Heart left ventricle (tissue), 16 donors: ENCODE results near the gene KANSL3. TPM values are rescaled to one million over a fixed set of nuclear protein-coding genes. Genes with fewer than 3 reads are reported as not detected.

Experiments
- ATAC-seq, 4 donors: fragments of 200-7000 bp; cut with Tn5 transposase; one replicate each; pipeline ENCODE4 v1.9.1; 2020 to 2022; ENCODE audit warnings: moderate library complexity in 4 of 4, mild to moderate bottlenecking in 3 of 4, moderate number of reproducible peaks in 1 of 4
- DNase-seq, 5 donors: peaks; one replicate each; pipeline ENCODE4 v3.0.0-alpha.2; 2020
- H3K27ac ChIP-seq, 12 donors: fragments of 200-600 bp; sonication (generic) in 4 of 12; one replicate each; pipeline versions ENCODE4 v1.5.0 to v1.8.0; 2016 to 2022; ENCODE audit warnings: mild to moderate bottlenecking in 2 of 12
- H3K27me3 ChIP-seq, 9 donors: fragments of 200-600 bp; sonication (generic) in 2 of 9; one replicate each; pipeline versions ENCODE4 v1.5.1 to v1.8.0; 2016 to 2022; ENCODE audit warnings: mild to moderate bottlenecking in 3 of 9
- H3K36me3 ChIP-seq, 9 donors: fragments of 200-600 bp; sonication (generic) in 2 of 9; one replicate each; pipeline versions ENCODE4 v1.5.0 to v1.8.0; 2018 to 2022; ENCODE audit warnings: mild to moderate bottlenecking in 2 of 9
- H3K4me1 ChIP-seq, 12 donors: fragments of 200-600 bp; sonication (generic) in 4 of 12; one replicate each; pipeline versions ENCODE4 v1.5.0 to v1.8.0; 2016 to 2022; ENCODE audit warnings: mild to moderate bottlenecking in 3 of 12
- H3K4me3 ChIP-seq, 12 donors: fragments of 200-600 bp; sonication (generic) in 4 of 12; one replicate each; pipeline versions ENCODE4 v1.5.0 to v1.8.0; 2017 to 2022; ENCODE audit warnings: mild to moderate bottlenecking in 9 of 12, moderate library complexity in 4 of 12
- H3K9me3 ChIP-seq, 12 donors: fragments of 200-600 bp; sonication (generic) in 4 of 12; one replicate each; pipeline versions ENCODE4 v1.5.0 to v1.8.0; 2016 to 2022; ENCODE audit warnings: mild to moderate bottlenecking in 1 of 12
- POLR2A ChIP-seq, 2 donors: fragments of 450-650 bp; IDR thresholded peaks; one replicate each; pipeline ENCODE4 v1.6.1; 2017; ENCODE audit warnings: antibody characterized with exemption in 2 of 2, mild to moderate bottlenecking in 2 of 2, moderate library complexity in 2 of 2
- WGBS, 4 donors: extraction: QIAGEN DNeasy Blood & Tissue Kit in 2 of 4; methylation state at CpG; one replicate each; pipeline versions ENCODE4 v1.1.5 to v1.1.7; 2013 to 2018; 5-methylcytosine and 5-hydroxymethylcytosine counted together
- intact Hi-C, 10 donors: fragments of 100-400 bp; cut with DNase I; formaldehyde crosslinking; loops; one replicate each; pipeline versions ENCODE4 v1.11.1 to v1.14.2; 2022
- polyA plus RNA-seq, 2 donors: library from polyadenylated mRNA; stranded (reverse); fragments of 200-250 nt; gene quantifications; one replicate each; pipeline ENCODE4 v1.2.3, GENCODE V29; 2013
- total RNA-seq, 9 donors: library from RNA; depleted of rRNA in 2 of 9; stranded (reverse); fragments of >200 nt in 2 of 9; fragmentation: NEBNext Ultra II Directional in 3 of 9; extraction: Animal tissue kit (Norgen Biotek cat#: 25700) in 3 of 9; gene quantifications; one replicate each; pipeline versions ENCODE4 v1.1.0 to v1.2.4, GENCODE V29; 2016 to 2023
- TF ChIP-seq, protein P1 (sequence below), 12 donors: fragments of 200-600 bp; sonication (generic) in 4 of 12; IDR thresholded peaks; one replicate each; pipeline versions ENCODE4 v1.5.0 to v1.8.0; 2018 to 2022; ENCODE audit warnings: antibody characterized with exemption in 12 of 12, mild to moderate bottlenecking in 5 of 12
- donor health status: ischemic (EF 13 %, LVEDD 7.1; RV severe dilation, severe dysfunction).
- donor health status: healthy with polysubstance abuse.
- donor health status: DM: no; HTN: yes; CAD: no.
- donor health status: DM: no; HTN: no; CAD: no.
- donor health status: ischemic (EF 25% LVEDD 6.9; RV normal size, moderate dysfunction).
- donor health status: ischemic (EF 25% LVEDD 5.7; RV mildly dilated, moderate dysfunction).
- donor health status: healthy.
- donor health status: DM: yes; HTN: yes; CAD: no.
- donor health status: ischemic (EF 35%, LVEDD 5.7; RV mildly dilated, moderate dysfunction).
- donor health status: nonischemic (EF 11% LVEDD 7.7; RV severe dilation, severe dysfunction).
- donor health status: DM: yes; HTN: yes; CAD: no.
- donor health status: PGD.
- donor health status: ischemic (EF 29% LVEDD 5.4; RV normal size, mild dysfunction).
- donor health status: nonischemic (EF 23%, LVEDD 6.1; RV moderate dilation, normal function).

KANSL3 gene
- total and polyA plus RNA-seq, 11 donors: 13.8 to 38.0 (median 30.3) TPM

DNA sequence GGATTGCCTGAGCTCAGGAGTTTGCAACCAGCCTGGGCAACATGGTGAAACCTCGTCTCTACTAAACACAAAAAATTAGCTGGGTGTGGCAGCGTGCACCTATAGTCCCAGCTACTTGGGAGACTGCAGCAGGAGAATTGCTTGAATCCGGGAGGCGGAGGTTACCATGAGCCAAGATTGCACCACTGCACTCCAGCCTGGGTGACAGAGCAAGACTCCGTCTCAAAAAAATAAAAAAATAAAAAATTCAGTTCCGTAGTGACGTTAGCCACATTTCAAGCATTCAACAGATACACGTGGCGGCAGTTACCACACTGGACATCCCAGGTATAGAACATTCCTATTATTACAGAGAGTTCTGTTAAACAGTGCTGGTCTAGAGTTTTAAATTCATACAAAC is 4.5 kb downstream of the KANSL3 start:
- Histone ChIP-seq H3K9me3 (no peaks in the 10 kb centered on the region), H3K27ac (no peak overlapping the region), H3K4me1 (peaks cover 0 to 61% (median 46%) of the 10 kb centered on the region in 12 donors), H3K4me3 (no peak overlapping the region), H3K36me3 (peaks cover 0 to 67% (median 57%) of the 10 kb centered on the region in 9 donors), H3K27me3 (no peaks in the 10 kb centered on the region)
- no peak for DNase-seq
- ATAC-seq: no peak
- TF ChIP-seq, protein P1, sequence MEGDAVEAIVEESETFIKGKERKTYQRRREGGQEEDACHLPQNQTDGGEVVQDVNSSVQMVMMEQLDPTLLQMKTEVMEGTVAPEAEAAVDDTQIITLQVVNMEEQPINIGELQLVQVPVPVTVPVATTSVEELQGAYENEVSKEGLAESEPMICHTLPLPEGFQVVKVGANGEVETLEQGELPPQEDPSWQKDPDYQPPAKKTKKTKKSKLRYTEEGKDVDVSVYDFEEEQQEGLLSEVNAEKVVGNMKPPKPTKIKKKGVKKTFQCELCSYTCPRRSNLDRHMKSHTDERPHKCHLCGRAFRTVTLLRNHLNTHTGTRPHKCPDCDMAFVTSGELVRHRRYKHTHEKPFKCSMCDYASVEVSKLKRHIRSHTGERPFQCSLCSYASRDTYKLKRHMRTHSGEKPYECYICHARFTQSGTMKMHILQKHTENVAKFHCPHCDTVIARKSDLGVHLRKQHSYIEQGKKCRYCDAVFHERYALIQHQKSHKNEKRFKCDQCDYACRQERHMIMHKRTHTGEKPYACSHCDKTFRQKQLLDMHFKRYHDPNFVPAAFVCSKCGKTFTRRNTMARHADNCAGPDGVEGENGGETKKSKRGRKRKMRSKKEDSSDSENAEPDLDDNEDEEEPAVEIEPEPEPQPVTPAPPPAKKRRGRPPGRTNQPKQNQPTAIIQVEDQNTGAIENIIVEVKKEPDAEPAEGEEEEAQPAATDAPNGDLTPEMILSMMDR (IDR thresholded peaks at IDR 0.05): no peak
- TF ChIP-seq POLR2A (IDR thresholded peaks at IDR 0.05): no peak
- intact Hi-C loops: loop anchor here in 6 of 10 donors (10.0 kb wide), 3 partner anchors 101 to 181 kb away; partner anchors contain the start of genes CNNM3 (in 1 of the 6) and CNNM4 (in 1 of the 6)
- 75 to 85% (median 82%) methylated on average over 9 of the region's 9 CpGs for WGBS, 4 donors

DNA sequence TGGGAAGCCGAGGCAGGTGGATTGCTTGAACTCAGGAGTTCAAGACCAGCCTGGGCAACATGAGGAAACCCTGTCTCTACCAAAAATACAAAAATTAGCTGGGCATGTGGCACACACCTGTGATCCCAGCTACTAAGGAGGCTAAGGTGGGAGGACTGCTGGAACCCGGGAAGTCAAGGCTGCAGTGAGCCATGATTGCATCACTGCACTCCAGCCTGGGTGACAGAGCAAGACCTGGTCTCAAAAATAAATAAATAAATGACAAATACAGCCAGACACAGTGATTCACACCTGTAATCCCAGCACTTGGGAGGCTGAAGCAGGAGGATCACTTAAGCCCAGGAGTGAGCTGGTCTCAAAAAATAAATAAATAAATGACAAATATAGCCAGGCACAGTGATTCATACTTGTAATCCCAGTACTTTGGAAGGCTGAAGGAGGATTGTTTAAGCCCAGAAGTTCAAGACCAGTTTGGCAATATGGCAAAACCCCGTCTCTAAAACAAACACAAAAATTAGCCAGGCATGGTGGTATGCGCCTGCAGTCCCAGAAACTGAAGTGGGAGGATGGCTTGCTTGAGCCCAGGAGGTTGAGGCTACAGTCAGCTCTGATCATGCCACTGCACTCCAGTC is 6.2 kb downstream of the KANSL3 start:
- Histone ChIP-seq H3K27me3 (no peaks in the 10 kb centered on the region), H3K4me1 (peaks cover 0 to 62% (median 41%) of the 10 kb centered on the region in 12 donors), H3K36me3 (peaks cover 0 to 84% (median 73%) of the 10 kb centered on the region in 9 donors), H3K4me3 (no peak overlapping the region), H3K9me3 (no peaks in the 10 kb centered on the region), H3K27ac (no peak overlapping the region)
- ATAC-seq: no peak
- no peak for DNase-seq
- intact Hi-C loops: loop anchor here in 6 of 10 donors (10.0 kb wide), 3 partner anchors 103 to 183 kb away; partner anchors contain the start of genes CNNM3 (in 1 of the 6) and CNNM4 (in 1 of the 6)
- 85 to 92% (median 88%) methylated on average over 4 of the region's 4 CpGs for WGBS, 4 donors
- TF ChIP-seq POLR2A (IDR thresholded peaks at IDR 0.05): no peak
- TF ChIP-seq, protein P1 (IDR thresholded peaks at IDR 0.05): no peak

DNA sequence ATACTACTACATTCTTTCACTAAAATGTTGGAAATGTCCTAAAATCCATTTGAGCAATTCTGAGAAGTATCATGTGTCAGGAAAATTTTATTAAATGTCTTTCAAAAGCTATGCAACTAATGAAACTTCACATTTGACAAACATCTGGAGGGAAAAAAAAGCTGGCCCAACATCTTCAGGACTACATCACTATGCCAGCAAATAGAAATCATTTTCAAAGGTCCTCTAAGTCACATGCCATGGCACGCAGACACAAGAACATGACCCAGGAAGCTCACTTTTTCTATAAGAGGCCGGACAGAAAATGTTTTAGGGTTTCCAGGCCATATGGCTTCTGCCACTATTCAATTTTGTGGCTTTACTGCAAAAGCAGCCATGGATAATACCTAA is 11.6 kb downstream of the KANSL3 start:
- ATAC-seq (peak in 1 of 4 donors; percentile 22), DNase-seq (no peak)
- peaks cover 0 to 70% (median 62%) of the 10 kb centered on the region in 9 donors for H3K36me3 ChIP-seq
- peaks cover 0 to 44% (median 24%) of the 10 kb centered on the region in 12 donors for H3K4me1 ChIP-seq
- H3K27ac ChIP-seq: peak overlapping the region in 7 of 12 donors; percentile 0 to 47 (median 21)
- no peaks in the 10 kb centered on the region for H3K9me3 ChIP-seq
- intact Hi-C loops: loop anchor here in 1 of 10 donors (10.0 kb wide), 1 partner anchor 338 kb away; no protein-coding TSS in a partner anchor
- H3K27me3 ChIP-seq: no peaks in the 10 kb centered on the region
- no peak overlapping the region for H3K4me3 ChIP-seq
- no peak for TF ChIP-seq POLR2A (IDR thresholded peaks at IDR 0.05)
- TF ChIP-seq, protein P1 (IDR thresholded peaks at IDR 0.05): no peak
- WGBS, 4 donors: 35 to 54% (median 51%) methylated on average over 2 of the region's 2 CpGs
